Activated CD8-positive, alpha-beta memory T cell treated with anti-CD3 and anti-CD28 coated beads for 24 hours (primary cell): ENCODE data around the gene CDC42SE1.

Source experiments
- DNase-seq: peaks from one replicate; pipeline ENCODE4 v3.0.0-alpha.2; 2020

CDC42SE1 gene

DNA sequence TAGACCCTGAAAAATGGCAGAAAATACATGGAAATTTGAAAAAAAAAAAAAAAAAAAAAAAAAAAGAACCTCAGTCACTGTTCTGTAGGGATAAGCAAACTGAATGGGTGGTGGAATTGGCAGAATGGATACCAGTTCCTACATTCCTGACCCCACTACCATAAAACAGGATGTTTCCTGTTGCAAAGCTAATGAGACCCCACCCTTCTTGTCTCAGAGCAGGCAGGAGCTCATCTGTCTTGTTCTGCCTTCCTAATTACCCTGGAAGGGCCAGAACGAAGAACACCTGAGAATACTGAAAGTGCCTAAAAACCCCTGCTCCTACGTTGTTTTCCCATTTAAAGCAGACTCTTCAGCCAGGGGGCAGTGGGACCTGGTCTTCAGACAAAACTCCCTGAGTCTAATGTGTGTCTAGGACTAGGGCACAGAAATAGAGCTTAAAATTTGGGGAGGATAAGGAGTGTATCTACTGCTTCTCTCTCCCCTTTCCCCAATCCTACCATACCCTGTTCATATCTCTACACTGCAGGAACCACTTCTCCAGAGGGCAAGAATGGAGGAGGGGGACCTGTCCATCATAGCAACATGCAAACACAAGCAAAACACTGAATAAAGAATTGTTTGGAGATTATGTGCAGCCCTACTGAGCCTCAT lies 7.9 kb downstream of the CDC42SE1 start:
- no peak for DNase-seq

GRCh38 chr1:151050051-151050688 lies 9.3 kb downstream of the CDC42SE1 start:
- DNase-seq: no peak

DNA sequence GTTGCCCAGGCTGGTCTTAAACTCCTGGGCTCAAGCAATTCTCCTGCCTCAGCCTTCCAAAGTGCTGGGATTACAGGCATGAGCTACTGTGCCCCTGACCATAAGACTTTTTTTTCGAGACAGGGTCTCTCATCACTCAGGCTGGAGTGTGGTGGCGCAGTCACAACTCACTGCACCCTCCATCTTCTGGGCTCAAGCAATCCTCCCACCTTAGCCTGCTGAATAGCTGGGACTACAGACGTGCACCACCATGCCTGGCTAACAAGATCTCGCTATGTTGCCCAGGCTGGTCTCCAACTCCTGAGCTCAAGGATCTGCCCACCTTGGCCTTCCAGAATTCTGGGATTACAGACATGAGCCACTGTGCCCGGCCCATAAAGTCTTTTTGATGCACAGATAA lies 10.0 kb downstream of the CDC42SE1 start:
- DNase-seq: no peak

DNA sequence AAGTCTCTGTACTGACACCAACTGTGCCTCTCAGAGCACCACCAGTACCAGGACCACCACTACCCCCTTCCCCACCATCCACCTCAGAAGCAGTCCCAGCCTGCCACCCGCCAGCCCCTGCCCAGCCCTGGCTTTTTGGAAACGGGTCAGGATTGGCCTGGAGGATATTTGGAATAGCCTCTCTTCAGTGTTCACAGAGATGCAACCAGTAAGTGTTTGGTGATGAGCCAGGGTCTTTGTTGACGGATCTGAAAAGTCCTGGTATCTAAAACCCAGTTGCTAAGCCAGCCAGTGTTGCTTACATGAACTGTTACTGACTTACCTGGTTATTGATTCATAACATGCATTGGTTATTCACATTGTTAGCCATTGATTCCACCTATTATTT lies 10.8 kb downstream of the CDC42SE1 start:
- no peak for DNase-seq

DNA sequence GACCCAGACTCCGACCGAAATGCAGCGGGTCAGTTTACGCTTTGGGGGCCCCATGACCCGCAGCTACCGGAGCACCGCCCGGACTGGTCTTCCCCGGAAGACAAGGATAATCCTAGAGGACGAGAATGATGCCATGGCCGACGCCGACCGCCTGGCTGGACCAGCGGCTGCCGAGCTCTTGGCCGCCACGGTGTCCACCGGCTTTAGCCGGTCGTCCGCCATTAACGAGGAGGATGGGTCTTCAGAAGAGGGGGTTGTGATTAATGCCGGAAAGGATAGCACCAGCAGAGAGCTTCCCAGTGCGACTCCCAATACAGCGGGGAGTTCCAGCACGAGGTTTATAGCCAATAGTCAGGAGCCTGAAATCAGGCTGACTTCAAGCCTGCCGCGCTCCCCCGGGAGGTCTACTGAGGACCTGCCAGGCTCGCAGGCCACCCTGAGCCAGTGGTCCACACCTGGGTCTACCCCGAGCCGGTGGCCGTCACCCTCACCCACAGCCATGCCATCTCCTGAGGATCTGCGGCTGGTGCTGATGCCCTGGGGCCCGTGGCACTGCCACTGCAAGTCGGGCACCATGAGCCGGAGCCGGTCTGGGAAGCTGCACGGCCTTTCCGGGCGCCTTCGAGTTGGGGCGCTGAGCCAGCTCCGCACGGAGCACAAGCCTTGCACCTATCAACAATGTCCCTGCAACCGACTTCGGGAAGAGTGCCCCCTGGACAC lies 11.3 kb downstream of the CDC42SE1 start:
- peak; percentile 86 for DNase-seq

GRCh38 chr1:151047591-151047924 lies 11.9 kb downstream of the CDC42SE1 start, which contains the start of gene C1orf56:
C1orf56 (plus strand) TSS chr1:151047751; CDS start chr1:151047848, 97 bp downstream.
- peak; percentile 84 for DNase-seq

DNA sequence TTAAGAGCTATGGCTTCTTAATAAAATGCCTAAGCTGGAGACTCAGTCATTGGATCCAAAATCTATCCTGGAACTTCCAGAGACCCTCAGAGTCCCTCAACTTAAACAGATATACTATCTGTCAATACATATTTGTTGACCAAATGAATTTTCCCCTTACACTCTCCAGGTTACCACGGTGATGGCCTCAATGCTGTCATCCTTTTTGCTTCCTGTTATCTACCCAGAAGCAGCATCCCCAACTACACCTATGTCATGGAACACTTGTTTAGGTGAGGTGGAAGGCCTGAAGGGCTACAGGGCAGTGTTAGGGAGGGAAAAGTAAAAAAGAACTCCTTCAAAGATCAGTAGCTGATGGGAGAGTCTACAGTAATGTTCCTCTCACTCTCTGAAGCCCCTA lies 16.3 kb downstream of the CDC42SE1 start:
- DNase-seq: no peak

- no peak for DNase-seq
Measured at GRCh38 chr1:151039521-151039920, 19.9 kb downstream of the CDC42SE1 start.

- no peak for DNase-seq
Measured at GRCh38 chr1:151037032-151037431, 22.4 kb downstream of the CDC42SE1 start.

DNA sequence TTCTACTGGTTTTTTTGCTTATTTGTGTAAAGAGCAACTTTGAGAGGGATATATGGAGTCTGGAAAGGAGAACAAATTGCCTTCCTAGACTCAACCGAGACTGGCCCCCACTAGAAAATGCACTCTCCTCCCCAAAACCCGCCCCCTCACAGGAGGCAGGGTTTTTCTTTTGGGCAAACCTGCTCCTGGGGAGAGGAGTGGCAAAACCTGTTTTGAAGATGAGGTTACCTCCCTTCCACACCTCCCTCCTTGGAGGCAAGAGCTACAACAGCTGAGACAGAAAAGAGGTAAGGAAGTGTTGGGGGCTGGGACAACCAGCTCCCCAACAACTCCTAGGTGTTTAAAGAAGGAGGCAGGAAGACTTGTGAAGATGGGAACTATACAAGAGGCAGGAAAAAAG lies 23.1 kb downstream of the CDC42SE1 start, which contains the start of gene BNIPL:
Gene BNIPL (plus strand): TSS at position 231 of the 400 bp plus-strand sequence. CDS start 140 bp downstream, at position 371.
- no peak for DNase-seq

DNA sequence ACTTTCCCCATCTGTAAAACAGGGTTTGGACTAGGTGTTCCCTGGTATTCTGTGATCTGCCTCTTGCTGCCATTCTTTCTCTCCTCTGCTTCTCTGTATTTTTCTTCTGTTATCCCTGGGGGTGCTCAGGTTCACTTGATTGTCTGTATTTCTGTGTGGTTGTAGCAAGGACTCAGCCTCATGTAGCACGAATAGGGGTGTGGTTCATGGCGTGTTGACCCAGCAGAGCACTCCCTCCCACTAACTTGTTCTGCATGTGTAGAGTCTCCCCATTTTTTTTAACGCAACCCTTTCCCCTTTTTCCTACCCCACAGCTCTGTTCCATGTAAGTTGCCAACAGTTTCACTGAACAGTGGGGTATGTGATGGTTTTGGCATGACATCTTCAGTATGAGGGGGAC lies 24.3 kb downstream of the CDC42SE1 start:
- no peak for DNase-seq

- DNase-seq: no peak
Measured at GRCh38 chr1:151032164-151032563, 27.3 kb downstream of the CDC42SE1 start.

- no peak for DNase-seq
Measured at GRCh38 chr1:151026460-151026859, 33.0 kb downstream of the CDC42SE1 start.

DNA sequence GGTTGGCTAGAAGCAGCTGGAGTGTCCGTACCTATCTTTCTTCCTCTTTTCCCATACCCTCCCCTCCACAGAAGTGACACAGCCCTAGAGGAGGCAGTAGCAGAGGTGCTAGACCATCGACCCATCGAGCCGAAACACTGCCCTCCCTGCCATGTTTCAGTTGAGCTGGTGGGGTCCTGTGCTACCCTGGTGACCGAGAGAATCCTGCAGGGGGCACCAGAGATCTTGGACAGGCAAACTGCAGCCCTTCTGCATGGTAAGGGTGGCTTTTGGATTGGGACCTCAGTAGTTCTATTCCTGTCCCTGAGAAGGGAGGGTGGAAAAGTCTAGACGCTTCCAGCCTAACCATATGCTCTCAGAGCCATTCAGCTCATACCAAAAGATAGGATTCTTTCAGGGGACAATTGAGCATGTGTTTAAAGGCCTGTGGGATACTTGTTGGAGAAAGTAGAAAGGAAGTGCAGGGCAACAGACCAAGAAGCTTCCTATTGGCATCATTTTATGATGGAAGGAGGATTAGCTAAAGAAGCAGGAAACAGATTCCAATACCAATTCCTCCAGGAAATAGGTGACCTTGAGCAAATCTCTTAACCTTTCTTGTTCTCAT lies 34.8 kb downstream of the CDC42SE1 start:
- peak; percentile 90 for DNase-seq

DNA sequence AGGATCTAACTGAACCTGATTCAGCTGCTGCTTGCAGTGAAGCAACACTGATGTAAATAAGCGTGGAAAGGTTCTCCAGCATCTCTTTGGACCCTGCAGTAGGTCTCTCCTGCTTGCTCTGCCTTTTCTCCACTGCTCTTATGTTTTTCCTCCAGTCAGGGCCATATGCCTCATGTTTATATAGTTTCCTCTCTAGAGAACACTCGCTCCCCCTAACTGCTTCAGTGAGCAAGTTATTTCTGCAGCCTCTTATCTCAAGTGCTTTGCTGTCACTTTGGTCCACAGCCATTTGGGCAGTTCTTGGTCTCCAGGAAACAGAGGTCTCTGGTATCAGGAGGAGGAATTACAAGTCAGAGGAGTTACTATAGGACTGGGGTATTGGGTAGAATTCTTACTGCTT lies 45.9 kb downstream of the CDC42SE1 start:
- DNase-seq: no peak

GRCh38 chr1:151012684-151013471 lies 46.5 kb downstream of the CDC42SE1 start:
- DNase-seq: no peak

- no peak for DNase-seq
Measured at GRCh38 chr1:151011154-151011850, 48.1 kb downstream of the CDC42SE1 start.

DNA sequence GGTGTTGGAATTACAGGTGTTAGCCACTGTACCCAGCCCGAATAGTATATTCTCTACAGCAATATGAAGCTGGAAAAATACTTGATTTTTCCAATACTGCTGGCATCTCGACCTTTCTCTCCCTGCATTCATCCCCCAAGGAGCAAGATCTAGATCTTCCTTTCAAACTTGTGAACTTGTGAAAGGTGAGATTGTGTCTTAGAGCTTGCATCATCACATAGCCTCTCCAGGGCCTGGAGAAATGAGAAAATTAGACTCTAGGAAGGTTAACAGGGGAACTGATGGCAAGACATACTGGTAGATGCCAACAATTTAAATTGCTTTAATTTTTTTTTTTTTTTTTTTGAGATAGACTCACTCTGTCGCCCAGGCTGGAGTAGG lies 49.1 kb downstream of the CDC42SE1 start:
- no peak for DNase-seq

DNA sequence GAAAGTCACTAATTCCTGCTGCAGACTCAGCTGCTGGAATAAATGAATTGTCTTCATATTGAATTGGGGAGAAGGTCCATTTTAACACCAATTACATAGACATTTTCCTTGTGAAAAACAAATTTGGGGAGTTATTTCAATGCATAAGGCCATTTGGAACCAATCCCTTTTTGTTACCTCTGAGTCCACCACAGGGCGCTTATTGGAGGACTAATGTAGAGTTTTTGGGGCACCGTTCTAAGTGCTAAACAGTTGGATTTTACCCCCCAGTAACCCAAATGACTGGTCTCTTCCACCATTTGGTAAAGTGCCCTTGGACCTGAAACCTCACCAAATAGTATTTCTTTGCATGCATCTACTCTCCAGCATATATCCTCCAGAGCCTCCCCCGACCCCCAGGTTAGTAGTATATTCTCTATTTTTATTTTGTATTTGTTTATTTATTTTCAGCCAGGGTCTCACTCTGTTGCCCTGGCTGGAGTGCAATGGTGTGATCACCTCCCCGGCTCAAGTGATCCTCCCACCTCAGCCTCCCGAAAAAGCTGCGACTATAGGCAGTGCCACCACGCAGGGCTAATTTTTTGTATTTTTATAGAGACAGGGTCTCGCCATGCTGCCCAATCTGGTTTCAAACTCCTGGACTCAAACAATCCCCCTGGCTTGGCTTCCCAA lies 49.6 kb downstream of the CDC42SE1 start:
- no peak for DNase-seq

DNA sequence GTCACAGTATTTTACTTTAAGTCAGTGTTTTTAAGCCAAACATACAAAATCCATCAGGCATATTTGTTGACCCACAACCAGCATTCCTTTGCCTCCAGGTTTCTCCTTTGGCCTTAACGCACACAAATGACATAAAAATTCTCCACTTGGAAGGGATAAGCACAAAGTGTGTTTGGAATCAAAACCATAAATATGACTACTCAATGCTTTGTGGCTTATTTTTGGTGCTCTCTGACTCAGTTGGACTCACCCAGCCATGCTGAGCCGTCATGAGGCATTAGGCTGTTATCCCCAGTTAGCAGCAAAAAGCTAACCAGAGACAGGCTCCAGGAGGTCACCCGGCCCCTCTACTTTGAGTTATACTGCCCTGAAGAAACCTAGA lies 50.2 kb downstream of the CDC42SE1 start:
- no peak for DNase-seq
